CD14-positive monocyte (primary cell): ENCODE data around the gene TBX6. TPM values are rescaled to one million over a fixed set of nuclear protein-coding genes. Genes with fewer than 3 reads are reported as not detected.
A peak's percentile ranks its signal among the peaks of the same experiment; 100 is the strongest.

ENCODE experiments used
- DNase-seq, 3 donors: peaks; one replicate each; pipeline ENCODE4 v3.0.0-alpha.2; 2011 to 2022
- H2AFZ ChIP-seq: 2 replicates; pipeline ENCODE4 v1.6.0; 2012; ENCODE audit warnings: mild to moderate bottlenecking, low read depth, low read length, inconsistent platforms; ENCODE audit not compliant: insufficient read depth, poor library complexity, severe bottlenecking
- H3K27ac ChIP-seq, 2 donors: 1 replicate in 1 of 2; 2 replicates in 1 of 2; pipeline ENCODE4 v1.5.1; 2012 to 2013; ENCODE audit warnings: low read length in 2 of 2, control low read depth in 1 of 2, inconsistent platforms in 1 of 2, low read depth in 1 of 2, mild to moderate bottlenecking in 1 of 2
- H3K27me3 ChIP-seq, 2 donors: one replicate each; pipeline versions ENCODE4 v1.6.0 to v1.6.1; 2011 to 2013; ENCODE audit warnings: low read length in 2 of 2; ENCODE audit not compliant: control insufficient read depth in 2 of 2, insufficient read depth in 2 of 2
- H3K36me3 ChIP-seq, 2 donors: replicated peaks in 1 of 2; 1 replicate in 1 of 2; 2 replicates in 1 of 2; pipeline versions ENCODE4 v1.5.1 to v1.6.1; 2012 to 2013; ENCODE audit warnings: low read length in 2 of 2, control low read depth in 1 of 2, inconsistent platforms in 1 of 2, mild to moderate bottlenecking in 1 of 2; ENCODE audit not compliant: insufficient read depth in 2 of 2, control insufficient read depth in 1 of 2
- H3K4me1 ChIP-seq, 2 donors: 1 replicate in 1 of 2; 2 replicates in 1 of 2; pipeline versions ENCODE4 v1.5.1 to v1.6.1; 2012 to 2013; ENCODE audit warnings: low read length in 2 of 2, control low read depth in 1 of 2, inconsistent platforms in 1 of 2, mild to moderate bottlenecking in 1 of 2, moderate library complexity in 1 of 2; ENCODE audit not compliant: insufficient read depth in 2 of 2, control insufficient read depth in 1 of 2
- H3K4me2 ChIP-seq: replicated peaks from 2 replicates; pipeline ENCODE3; 2012; ENCODE audit warnings: low read length, moderate library complexity, mild to moderate bottlenecking; ENCODE audit not compliant: poor library complexity, severe bottlenecking; ENCODE audit errors: extremely low read depth
- H3K4me3 ChIP-seq, 3 experiments: fragments of 200-600 bp in 1 of 3; sonication (generic) in 1 of 3; replicated peaks in 1 of 3; 1 replicate in 2 of 3; 2 replicates in 1 of 3; pipeline ENCODE4 v1.5.1; 2011 to 2013; ENCODE audit warnings: low read length in 3 of 3, mild to moderate bottlenecking in 3 of 3, control low read depth in 2 of 3, low read depth in 2 of 3, inconsistent platforms in 1 of 3, moderate library complexity in 1 of 3
- H3K79me2 ChIP-seq: 2 replicates; pipeline ENCODE4 v1.6.0; 2012; ENCODE audit warnings: mild to moderate bottlenecking, control low read depth, inconsistent platforms, low read length, moderate library complexity; ENCODE audit not compliant: insufficient read depth
- H3K9ac ChIP-seq: 2 replicates; pipeline ENCODE4 v1.6.0; 2017; ENCODE audit warnings: low read length, mild to moderate bottlenecking; ENCODE audit not compliant: insufficient read depth, poor library complexity, severe bottlenecking
- H3K9me3 ChIP-seq, 2 donors: replicated peaks in 1 of 2; 1 replicate in 1 of 2; 2 replicates in 1 of 2; pipeline versions ENCODE4 v1.5.1 to v1.6.1; 2012 to 2013; ENCODE audit warnings: low read length in 2 of 2, control low read depth in 1 of 2; ENCODE audit not compliant: control insufficient read depth in 1 of 2, insufficient read depth in 1 of 2
- H4K20me1 ChIP-seq: 2 replicates; pipeline ENCODE4 v1.6.0; 2012; ENCODE audit warnings: mild to moderate bottlenecking, low read length, control low read depth, moderate library complexity; ENCODE audit not compliant: insufficient read depth
- H3K27ac Mint-ChIP-seq, 7 donors: one replicate each; pipeline ENCODE4 v1.8.0; 2020; ENCODE audit warnings: mild to moderate bottlenecking in 7 of 7, mixed read lengths in 7 of 7, moderate library complexity in 6 of 7, inconsistent platforms in 2 of 7
- H3K27me3 Mint-ChIP-seq, 3 donors: one replicate each; pipeline ENCODE4 v1.8.0; 2021 to 2022; ENCODE audit warnings: low read depth in 3 of 3, mild to moderate bottlenecking in 3 of 3, mixed read lengths in 3 of 3, moderate library complexity in 3 of 3, inconsistent platforms in 1 of 3
- H3K36me3 Mint-ChIP-seq, 2 donors: one replicate each; pipeline ENCODE4 v1.8.0; 2020; ENCODE audit warnings: mixed read lengths in 2 of 2, inconsistent platforms in 1 of 2, mild to moderate bottlenecking in 1 of 2
- H3K4me1 Mint-ChIP-seq: one replicate; pipeline ENCODE4 v1.8.0; 2020; ENCODE audit warnings: mild to moderate bottlenecking, mixed read lengths
- H3K4me3 Mint-ChIP-seq, 2 donors: one replicate each; pipeline ENCODE4 v1.8.0; 2020; ENCODE audit warnings: mild to moderate bottlenecking in 2 of 2, mixed read lengths in 2 of 2, moderate library complexity in 1 of 2
- H3K9me3 Mint-ChIP-seq, 7 donors: one replicate each; pipeline ENCODE4 v1.8.0; 2020 to 2022; ENCODE audit warnings: mixed read lengths in 7 of 7, mild to moderate bottlenecking in 6 of 7, moderate library complexity in 6 of 7, inconsistent platforms in 2 of 7
- WGBS: methylation state at CpG from one replicate; pipeline ENCODE4 v1.1.5; 2013; ENCODE audit warnings: missing lambda C conversion rate; ENCODE audit not compliant: insufficient coverage; 5-methylcytosine and 5-hydroxymethylcytosine counted together
- intact Hi-C, 2 donors: fragments of 100-400 bp; cut with micrococcal nuclease; formaldehyde crosslinking; loops; one replicate each; pipeline versions ENCODE4 v1.15.0 to v1.15.1; 2023
- polyA plus RNA-seq, 3 donors: library from polyadenylated mRNA; depleted of rRNA in 1 of 3; unstranded in 2 of 3; stranded (reverse) in 1 of 3; fragments of 300-500 nt in 2 of 3; fragments of >200 nt in 1 of 3; fragmentation: Illumina TruSeq in 2 of 3; gene quantifications; 1 replicate in 2 of 3; 2 replicates in 1 of 3; pipeline ENCODE4 v1.2.3, GENCODE V29; 2012 to 2021
- TF ChIP-seq, protein P1 (sequence below): fragments of 200-600 bp; IDR thresholded peaks from one replicate; pipeline ENCODE4 v1.8.0; 2022; ENCODE audit warnings: antibody characterized with exemption, mild to moderate bottlenecking

TBX6 gene
- polyA plus RNA-seq, 3 donors, result 0.10 to 0.65 (median 0.11) TPM

GRCh38 chr16:30069611-30070462 lies 21.9 kb downstream of the TBX6 start:
- Mint-ChIP-seq H3K4me1 (peaks cover 29% of the 10 kb centered on the region), H3K36me3 (peaks cover 55 to 68% of the 10 kb centered on the region in 2 donors)

More at GRCh38 chr16:30069611-30070462, 21.9 kb downstream of the TBX6 start:
- Histone ChIP-seq H2AFZ (no peak overlapping the region), H3K9me3 (no peaks in the 10 kb centered on the region), H3K36me3 (peaks cover 54 to 66% of the 10 kb centered on the region in 2 donors), H3K9ac (no peak overlapping the region), H3K4me3 (no peak overlapping the region), H3K27me3 (no peaks in the 10 kb centered on the region), H3K4me2 (no peak overlapping the region), H3K79me2 (peaks cover 64% of the 10 kb centered on the region), H3K4me1 (peaks cover 29 to 44% of the 10 kb centered on the region in 2 donors), H3K27ac (peak overlapping the region; percentile 7 to 39), H4K20me1 (peaks cover 65% of the 10 kb centered on the region)
- Mint-ChIP-seq H3K4me3 (peak overlapping the region in 1 of 2 donors; percentile 31), H3K27ac (peak overlapping the region in 5 of 7 donors; percentile 14 to 78 (median 50)), H3K27me3 (no peaks in the 10 kb centered on the region), H3K9me3 (peaks cover 0 to 2% (median 0%) of the 10 kb centered on the region in 7 donors)
- TF ChIP-seq, protein P1, sequence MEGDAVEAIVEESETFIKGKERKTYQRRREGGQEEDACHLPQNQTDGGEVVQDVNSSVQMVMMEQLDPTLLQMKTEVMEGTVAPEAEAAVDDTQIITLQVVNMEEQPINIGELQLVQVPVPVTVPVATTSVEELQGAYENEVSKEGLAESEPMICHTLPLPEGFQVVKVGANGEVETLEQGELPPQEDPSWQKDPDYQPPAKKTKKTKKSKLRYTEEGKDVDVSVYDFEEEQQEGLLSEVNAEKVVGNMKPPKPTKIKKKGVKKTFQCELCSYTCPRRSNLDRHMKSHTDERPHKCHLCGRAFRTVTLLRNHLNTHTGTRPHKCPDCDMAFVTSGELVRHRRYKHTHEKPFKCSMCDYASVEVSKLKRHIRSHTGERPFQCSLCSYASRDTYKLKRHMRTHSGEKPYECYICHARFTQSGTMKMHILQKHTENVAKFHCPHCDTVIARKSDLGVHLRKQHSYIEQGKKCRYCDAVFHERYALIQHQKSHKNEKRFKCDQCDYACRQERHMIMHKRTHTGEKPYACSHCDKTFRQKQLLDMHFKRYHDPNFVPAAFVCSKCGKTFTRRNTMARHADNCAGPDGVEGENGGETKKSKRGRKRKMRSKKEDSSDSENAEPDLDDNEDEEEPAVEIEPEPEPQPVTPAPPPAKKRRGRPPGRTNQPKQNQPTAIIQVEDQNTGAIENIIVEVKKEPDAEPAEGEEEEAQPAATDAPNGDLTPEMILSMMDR, result no peak
- WGBS, result 90% methylated on average over 14 of the region's 31 CpGs
- DNase-seq, result no peak
- intact Hi-C loops, result loop anchor here (5.0 kb wide), 1 partner anchor 52 kb away; the partner anchor contains the start of gene MAPK3 (in 2 of the 2)
